Stimulated activated CD4-positive, alpha-beta T cell treated with anti-CD3 and anti-CD28 coated beads, Interleukin-12 subunit alpha, Interleukin-12 subunit beta, amount 100 ng/mL, for 48 hours (primary cell): ENCODE measurements around the gene ATP7B.

ENCODE experiments used
- DNase-seq, 3 donors: peaks; one replicate each; pipeline ENCODE4 v3.0.0-alpha.2; 2020; ENCODE audit warnings: low read depth in 2 of 3, low spot score in 1 of 3

ATP7B gene

DNA sequence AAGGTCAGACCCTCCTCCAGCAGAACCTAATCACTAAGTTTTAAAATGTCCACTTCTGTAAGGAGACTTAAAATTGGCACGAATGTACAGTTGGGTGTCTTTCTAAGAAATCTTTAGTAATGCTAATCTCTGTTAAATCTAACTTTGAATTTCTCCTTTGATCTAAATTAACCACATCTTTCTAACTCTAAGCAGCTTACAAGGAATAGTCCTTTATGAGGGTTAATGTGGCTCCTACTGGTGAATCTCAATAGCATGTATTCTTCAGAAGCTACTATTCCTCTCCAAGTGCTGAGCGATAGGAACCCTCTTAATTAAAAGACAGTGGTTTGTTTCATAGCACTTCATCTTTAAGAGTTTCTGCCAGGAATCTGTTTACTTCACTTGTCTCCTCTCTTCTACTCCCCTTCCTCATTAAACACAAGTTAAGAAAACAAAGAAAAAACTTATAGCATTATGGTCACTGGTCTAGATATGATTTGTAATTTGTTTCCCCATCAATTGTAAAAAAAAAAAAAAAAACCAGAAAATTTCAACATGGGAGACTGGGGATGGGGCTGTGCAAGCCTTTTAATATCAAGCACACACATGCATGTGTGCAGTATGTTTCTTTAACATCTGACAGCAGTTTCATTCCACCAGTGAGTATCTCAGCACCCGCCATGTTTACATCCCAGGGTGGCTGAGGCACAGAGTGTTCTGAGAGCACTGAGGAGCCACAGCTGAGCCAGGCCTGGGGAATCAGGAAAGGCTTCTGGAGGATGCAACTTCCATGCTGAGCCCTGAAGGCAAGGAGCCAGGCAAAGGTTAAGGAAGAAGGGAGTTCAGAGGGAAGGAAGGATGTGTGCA, 57.7 kb downstream of the ATP7B start:
- DNase-seq: no peak

DNA sequence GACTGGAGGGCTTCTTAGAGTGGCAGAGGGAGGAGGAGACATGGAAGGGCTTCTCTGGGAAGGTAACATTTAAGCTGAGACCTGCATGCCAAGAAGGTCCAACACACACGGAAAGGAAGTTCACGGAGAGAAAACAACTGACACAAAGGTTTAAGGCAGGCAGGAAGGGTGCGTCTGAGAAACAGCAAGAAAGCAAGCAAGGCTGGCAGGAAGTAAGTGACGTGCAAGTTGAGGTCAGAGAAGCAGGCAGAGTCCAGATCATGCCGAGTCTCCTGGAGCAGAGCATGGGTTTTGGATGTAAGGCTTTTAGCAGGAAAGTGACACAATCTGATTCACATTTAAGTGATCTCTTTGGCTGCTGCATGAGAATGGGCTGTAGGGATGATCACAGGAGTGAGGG, 60.5 kb downstream of the ATP7B start:
- no peak for DNase-seq

DNA sequence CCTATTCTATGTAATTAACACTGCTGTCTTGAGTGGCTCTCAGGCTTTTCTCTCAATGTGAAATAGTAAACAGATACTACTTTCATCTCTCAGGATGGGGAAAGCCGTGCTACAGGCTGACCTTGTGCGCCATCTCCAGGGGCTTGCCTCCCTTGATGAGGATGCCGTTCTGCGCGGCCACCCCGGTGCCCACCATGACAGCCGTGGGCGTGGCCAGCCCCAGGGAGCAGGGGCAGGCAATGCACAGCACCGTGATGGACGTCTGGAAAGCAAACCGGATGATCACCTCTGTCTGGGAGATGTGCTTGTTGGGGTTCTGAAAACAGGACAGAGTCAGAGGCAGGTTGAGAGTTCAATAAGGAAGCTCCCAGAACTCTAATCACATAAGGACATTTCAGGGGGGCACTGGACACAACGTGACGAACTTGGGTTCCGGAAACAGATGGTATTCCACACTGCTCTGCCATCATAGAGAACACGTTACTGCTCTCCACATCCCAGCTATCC, 65.0 kb downstream of the ATP7B start:
- DNase-seq: no peak

DNA sequence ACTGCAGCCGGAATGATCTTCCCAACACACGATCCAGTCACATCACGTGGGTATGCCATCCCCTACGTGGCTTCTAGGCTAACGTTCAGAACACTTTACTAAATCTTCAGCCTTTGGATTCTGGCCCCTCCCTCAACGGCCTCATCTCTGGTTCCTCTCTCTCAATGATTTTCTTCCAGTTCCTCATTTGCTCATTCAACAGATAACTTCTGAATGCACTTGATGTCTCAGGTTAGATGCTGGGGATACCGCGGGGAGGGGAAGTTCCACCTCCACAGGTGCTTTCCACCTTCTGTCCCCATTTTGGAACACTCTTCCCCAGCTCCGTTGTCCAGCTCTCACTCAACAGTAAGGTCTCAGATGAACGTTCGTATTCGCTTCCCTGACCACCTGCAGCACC, 66.1 kb downstream of the ATP7B start:
- no peak for DNase-seq

DNA sequence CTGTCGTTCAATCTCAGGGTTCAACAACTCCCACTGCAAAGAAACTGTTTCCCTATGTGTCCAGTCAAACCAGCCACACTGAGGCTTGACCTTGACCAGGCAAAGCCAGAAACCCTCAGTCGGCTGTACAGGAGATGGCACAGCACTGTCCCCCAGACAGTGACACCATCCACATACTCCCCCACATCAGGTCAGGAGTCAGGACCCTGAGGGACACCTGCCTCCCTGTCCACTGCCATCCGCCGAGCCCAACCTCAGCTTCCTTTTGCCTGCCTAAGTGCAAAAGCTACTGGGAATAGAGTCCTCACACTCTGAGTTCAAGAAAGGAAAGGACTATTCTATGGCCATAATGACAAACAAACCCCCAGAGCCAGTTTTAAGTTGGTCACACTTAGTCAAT, 66.8 kb downstream of the ATP7B start:
- no peak for DNase-seq

DNA sequence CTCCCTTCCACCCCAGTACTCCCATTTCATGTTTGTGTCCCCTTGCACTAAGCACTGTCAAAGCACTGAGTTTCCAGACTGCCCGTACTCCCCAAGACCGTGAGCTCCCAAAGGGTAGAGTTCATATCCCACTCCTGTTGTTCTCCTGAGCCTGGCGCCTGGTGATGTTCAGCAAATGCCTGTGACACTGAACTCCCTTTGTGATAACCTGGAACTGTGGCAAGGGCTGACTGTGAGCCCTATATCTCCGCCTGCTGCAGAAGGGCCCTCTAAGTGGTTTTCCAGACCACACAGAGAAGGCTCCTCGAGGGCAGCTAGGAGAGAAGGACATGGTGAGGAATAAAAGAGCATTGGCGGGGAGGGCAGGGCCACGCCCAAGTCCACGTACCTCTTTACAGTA, 67.5 kb downstream of the ATP7B start:
- no peak for DNase-seq

DNA sequence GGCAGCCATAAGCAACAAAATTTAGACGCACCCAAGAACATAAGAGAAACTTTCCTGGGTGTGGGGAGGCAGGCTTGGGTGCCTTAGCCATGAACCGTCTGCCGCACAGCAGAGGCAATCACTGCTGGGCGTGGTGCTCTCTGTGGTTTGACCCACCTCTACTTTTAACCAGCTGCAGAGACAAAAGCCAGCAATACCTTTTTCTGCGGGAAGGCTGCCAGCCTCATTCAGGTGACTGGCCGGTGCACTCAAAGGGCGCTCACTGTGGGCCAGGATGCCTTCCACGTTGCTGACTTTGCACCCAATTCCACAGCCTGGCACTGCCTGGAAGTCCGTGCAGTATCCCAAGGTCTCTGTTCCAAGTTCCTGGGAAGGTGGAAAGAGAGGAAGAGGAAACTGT, 69.1 kb downstream of the ATP7B start:
- DNase-seq: no peak

DNA sequence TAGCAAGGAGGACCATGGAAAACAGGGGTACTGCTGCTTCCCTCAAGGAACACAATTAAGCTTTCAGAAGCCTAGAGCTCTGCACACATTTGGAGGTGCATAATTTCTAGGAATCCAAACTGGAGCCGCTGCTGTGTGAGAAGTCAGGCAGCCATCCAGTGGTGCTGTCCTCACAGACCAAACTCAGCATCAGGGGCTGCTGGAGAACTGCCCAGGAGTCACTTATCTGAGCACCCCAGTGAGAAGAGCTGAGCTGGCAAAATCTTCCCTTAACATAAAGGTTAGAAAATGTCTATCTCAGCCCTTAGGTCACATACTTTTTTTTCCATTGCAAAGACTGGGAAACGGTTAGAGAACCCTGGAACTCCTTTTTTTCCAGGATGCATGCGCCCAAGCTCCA, 72.8 kb downstream of the ATP7B start:
- DNase-seq: no peak

DNA sequence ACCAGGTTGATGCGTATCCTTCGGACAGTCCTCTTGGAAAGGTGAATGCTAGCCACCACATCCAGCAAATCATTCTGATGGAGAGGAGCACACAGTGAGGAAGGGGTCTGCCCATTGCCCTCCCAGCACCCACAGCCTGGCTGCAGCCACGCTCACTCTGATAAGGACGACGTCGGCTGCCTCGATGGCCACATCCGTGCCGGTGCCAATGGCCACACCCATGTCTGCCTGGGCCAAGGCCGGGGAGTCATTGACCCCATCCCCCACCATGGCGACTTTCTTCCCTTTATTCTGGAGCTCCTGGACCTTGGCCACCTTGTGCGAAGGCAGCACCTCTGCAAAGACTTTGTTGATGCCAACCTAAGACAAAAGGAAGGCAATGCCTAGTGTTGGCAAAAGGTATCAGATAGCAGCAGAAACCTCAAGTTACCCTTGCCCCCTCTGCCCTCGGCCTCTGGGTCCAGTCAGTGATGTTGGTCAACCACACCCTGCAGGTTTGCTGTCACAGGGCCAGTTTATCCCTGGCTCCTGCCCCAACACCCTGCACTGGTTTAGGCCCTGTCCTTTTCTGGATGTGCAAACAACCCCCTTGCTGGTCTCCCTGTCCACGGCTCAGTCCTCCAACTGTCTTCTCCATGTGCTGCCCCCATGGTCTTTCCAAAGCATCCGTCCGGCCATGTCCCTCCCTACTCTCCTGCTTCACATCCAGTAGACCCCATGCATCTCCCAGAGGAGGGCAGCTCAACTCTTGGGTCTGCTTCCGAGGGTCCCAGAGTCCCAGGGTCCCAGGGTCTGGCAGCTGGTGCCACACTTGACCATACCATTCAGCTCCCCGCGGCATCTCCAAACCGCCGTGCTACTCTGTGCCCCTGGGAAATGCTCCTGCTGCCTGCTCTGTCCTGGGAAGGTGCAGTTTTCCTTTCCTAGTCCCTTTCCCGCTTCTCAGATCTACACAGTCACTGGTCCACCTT, 73.6 kb downstream of the ATP7B start:
- DNase-seq: no peak

DNA sequence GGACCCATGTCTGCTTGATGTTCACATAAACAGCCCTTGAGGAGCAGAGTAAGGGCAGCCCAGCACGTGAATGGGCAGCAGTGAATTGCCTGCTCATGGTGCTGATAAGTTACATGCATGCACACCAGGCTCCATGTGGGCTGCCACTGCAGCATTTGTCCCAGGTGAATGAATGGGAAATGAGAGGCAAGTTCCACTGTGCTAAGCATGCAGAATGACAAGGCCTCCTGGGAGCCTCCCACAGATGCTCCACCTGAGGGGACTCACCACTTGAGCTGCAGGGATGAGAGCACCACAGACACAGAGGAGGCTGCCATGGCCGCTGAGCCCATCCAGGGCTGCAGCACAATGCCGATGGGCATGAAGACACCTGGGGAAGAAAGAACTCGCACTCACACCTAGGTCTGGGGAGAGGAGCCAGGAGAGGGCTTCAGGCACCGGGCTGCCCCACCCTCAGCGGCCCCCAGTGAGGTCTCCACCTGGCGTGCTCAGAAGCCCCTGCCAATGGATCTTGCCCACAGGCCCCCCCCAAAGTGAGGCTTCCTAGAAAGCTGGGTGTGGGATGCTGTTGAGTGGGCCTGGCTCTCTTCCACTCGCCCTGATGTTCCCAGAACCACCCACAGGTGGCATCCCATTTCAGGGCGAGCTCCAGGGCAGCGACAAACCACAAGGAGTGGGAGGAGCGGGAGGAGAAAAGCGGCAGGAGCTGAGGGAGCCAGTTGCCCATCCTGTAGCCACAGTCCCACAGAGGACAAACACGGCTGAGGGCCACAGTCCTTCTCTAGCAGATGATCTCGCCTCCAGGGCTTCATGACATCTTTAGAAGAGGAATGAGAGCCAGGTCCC, 75.7 kb downstream of the ATP7B start:
- no peak for DNase-seq

DNA sequence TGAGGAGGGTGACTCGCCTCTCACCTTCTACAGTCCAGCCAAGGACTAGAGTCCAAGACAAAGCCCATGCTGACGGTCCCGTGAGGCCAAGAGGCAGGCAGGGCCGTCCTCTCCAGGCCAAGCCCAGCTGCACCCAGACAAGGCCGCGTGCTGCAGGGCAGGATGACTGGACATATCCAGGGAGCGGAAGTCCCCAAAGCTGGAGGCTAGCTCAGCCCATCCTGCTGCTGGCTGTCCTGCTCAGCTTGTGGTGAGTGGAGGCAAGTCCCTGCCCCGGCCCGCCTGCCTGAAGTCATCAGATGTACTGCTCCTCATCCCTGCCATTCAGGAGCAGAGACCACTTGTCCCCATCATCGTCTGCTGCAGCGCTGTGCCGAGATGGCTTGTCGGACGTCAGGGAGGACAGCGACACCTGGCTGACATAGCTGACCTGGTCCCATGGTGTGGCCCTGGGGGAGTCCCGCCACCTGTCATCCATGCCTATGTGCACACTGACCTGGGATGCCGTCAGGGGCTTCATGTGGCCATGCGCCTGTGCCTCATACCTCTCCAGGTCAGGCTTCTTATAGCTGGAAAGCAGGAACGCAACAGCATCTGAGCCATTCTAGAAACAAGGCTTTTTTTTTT, 76.7 kb downstream of the ATP7B start:
- DNase-seq: no peak

DNA sequence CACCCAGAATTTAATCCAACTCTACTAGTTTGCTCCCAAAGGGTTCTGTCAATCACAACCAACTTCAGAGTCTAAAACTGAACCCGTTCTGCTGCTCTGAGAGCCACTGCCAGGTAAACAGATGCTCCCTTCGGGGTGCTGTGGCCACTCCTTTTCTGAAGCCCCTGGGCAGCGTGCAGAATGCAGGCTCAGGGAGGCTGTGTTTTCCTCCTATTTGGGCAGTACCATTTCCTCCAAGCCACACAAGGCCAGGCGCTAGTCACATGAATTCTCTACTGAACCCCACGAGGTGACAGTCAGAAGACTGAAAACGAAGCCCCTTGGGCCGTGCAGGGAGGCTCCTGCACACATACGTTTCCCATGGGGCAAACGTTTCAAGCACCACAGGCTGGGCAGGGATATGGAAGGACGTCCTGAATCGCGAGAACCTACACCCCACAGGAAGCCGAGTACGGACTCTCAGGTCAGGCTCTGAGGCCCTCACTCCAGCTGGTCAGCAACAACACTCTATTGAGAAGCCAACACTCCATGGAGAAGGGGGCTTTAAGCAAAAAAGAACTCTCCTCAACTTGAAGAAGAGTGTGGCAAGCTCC, 77.7 kb downstream of the ATP7B start:
- no peak for DNase-seq

DNA sequence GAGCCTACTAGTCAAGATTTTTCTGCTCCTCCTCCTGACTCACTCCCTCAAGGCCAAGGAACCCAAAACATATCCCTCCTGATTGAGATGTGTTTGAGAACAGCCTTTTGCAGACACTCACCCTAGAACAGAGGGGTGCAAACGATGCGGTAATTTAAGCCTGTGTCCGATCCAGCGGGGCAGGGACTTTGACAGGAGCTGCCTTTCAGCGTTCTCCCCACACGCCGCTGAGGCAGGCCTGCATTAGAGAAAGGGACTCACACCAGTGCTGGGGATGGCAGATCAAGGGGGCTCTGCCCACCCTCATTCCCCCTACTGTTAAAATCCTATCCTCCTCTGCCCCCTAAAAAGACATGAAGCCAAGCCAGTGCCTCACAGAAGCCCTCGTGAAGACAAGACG, 79.0 kb downstream of the ATP7B start:
- DNase-seq: no peak

DNA sequence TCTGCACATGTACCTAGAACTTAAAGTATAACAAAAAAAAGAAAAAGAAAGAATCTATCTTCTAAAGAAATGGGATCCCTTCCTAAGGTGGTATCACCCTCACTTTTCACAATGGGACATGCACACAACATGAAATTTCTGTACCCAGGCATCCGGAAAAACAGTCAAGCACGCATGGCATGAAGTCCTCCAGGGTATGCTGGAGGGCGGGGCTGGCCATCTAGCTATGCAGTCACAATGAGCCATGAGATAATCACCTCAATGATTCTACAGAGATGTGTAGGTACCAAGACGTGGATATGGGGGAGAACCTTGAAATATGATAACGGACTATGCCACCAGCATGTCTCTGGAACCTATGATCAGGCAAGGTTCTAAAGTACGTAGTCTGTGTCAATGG, 79.6 kb downstream of the ATP7B start:
- DNase-seq: no peak

DNA sequence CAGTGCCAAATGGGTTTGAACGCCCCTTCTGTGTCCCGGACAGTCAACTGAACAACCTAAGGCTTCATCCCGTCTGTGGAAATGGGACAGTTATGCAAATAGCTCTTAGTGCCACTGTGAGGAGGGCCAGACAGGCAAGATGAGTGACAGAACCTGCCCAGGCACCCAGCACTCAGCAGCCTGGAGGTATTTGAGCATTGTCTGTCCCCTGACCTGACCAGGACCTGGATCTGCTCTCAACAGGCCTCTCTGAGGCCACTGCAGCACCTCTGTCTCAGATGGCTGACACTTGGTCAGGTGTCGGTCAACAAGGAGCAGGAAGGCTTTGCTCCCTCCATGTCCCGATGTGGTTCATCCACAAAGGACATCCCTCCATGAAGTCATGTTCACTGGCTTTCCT, 81.6 kb downstream of the ATP7B start:
- no peak for DNase-seq

DNA sequence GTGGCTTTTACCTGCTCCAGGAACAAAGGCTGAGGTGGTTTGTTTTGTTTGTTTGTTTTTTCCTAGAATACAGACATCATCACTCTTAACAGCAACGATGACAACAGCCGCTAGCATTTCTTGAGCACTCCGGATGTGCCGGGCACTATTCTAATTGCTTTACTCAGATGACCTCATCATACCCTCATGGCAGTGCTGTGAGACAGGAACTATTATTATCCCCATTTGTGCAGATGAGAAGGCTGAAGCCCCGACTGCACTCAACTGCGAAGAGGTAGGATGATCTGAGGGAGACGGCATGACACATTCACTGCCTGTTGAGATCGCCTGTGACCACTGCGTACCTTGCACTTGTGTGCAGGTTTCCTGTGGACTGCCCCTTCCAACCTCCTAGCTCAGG, 83.0 kb downstream of the ATP7B start:
- DNase-seq: no peak

DNA sequence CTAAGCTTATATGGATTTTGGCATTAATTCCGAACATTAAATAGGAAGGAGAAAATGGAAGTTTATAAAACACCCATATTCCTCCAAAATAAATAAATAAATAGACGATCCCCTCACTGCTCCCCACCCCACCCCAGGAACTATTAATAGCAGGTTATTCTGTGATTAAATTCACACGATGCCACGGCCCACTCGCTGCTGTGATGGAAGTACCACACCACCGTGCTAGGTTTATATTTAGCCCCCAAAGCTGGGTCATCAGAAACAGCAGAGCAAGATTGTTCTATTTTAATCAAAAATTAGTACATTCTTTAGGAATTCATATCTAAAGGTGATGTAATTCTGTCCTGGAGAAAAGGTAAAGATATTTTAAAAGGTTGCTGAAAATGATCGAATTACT, 84.1 kb downstream of the ATP7B start:
- no peak for DNase-seq

DNA sequence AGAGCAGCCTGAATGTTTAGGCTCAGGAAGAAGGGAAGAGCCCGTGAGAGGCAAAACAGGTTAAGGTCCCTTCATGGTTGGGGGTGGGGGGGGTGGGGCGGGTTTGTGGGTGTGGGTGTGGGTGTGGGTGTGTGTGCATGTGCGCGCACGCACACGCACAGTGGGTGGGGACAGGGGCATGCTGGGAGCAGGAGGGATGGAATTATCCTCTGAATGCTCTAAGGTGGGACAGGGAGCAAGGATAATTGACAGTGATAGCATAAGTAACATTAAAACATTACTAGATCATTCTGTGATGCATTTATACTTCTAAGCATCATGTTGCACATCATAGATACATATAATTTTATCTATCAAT, 84.7 kb downstream of the ATP7B start:
- DNase-seq: no peak

DNA sequence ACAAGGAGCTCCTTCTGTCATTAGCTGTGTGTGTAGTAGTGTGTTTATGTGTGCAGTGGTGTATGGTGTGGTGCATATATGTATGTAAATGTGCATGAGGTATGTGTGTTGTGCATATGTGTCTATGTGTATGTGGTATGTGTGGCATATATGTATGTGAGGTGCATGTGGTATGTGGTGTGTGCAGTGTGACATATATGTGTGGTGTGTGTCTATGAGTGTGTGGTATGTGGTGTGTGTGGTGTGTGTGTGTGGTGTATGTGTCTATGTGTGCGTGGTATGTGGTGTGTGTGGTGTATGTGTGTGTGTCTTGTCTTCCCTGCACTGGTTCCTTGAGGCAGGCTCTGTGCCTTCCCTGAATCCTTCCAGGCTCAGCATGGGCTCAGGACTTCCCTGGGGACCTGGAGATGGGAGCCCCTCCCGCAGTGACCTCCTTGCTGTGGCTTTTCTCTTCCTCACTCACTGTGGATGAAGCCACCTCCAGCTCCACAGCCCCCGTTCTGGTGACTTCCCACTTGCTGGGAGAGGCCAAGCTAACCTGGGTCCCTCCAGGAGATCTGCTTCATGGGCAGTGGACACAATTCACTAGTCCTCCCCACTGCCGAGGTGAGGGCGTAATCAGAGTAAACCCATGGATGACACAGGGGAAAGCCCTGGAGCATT, 85.3 kb downstream of the ATP7B start:
- no peak for DNase-seq
